GM12878 (cell line): ENCODE measurements around the gene PRUNE1. TPM values are rescaled to one million over a fixed set of nuclear protein-coding genes. Genes with fewer than 3 reads are reported as not detected.

Experiments
- ASH2L ChIP-seq: fragments of 300-600, 200-600 bp; sonication (generic); IDR thresholded peaks from 2 replicates; pipeline ENCODE4 v1.6.1; 2017; ENCODE audit warnings: low read depth, mild to moderate bottlenecking, borderline replicate concordance
- ATF7 ChIP-seq: fragments of 450-650 bp; IDR thresholded peaks from 2 replicates; pipeline ENCODE4 v1.6.1; 2016; ENCODE audit warnings: low read depth, mild to moderate bottlenecking
- CBX3 ChIP-seq: fragments of 200-600 bp; sonication (generic); IDR thresholded peaks from 2 replicates; pipeline ENCODE4 v1.6.1; 2016; ENCODE audit warnings: low read depth, borderline replicate concordance
- CREB1 ChIP-seq: IDR thresholded peaks from 2 replicates; pipeline ENCODE4 v1.6.1; 2012; ENCODE audit warnings: low read depth, mild to moderate bottlenecking, inconsistent platforms
- DPF2 ChIP-seq: fragments of 450-650 bp; IDR thresholded peaks from 2 replicates; pipeline ENCODE4 v1.6.1; 2017; ENCODE audit warnings: mild to moderate bottlenecking
- IKZF2 ChIP-seq, 2 experiments: fragments of 450-650 bp; IDR thresholded peaks; 2 replicates each; pipeline ENCODE4 v1.6.1; 2017; ENCODE audit warnings: mild to moderate bottlenecking in 2 of 2, moderate library complexity in 2 of 2
- JUNB ChIP-seq: IDR thresholded peaks from 2 replicates; pipeline ENCODE4 v1.6.1; 2016; ENCODE audit warnings: antibody characterized with exemption, mild to moderate bottlenecking
- JUND ChIP-seq: IDR thresholded peaks from 2 replicates; pipeline ENCODE4 v1.6.1; 2012; ENCODE audit warnings: low read depth, mild to moderate bottlenecking, low read length, improper control_type of control experiment, moderate library complexity
- KLF5 ChIP-seq: fragments of 450-650 bp; IDR thresholded peaks from 2 replicates; pipeline ENCODE4 v1.6.1; 2014; ENCODE audit warnings: mild to moderate bottlenecking; ENCODE audit not compliant: partially characterized antibody
- MXI1 ChIP-seq: fragments of 150-350 bp; IDR thresholded peaks from 2 replicates; pipeline ENCODE4 v1.6.1; 2011; ENCODE audit warnings: low read depth, mild to moderate bottlenecking, inconsistent platforms, low read length, improper control_type of control experiment
- NFXL1 ChIP-seq: fragments of 450-650 bp; IDR thresholded peaks from 2 replicates; pipeline ENCODE4 v1.6.1; 2017; ENCODE audit warnings: antibody characterized with exemption, mild to moderate bottlenecking, borderline replicate concordance
- POLR2AphosphoS2 ChIP-seq: IDR thresholded peaks from 2 replicates; pipeline ENCODE4 v1.6.1; 2011; ENCODE audit warnings: low read depth, mild to moderate bottlenecking, low read length, improper control_type of control experiment, moderate library complexity
- RAD21 ChIP-seq: IDR thresholded peaks from 2 replicates; pipeline ENCODE4 v1.6.1; 2011; ENCODE audit warnings: mild to moderate bottlenecking, low read depth, low read length, moderate library complexity; ENCODE audit not compliant: insufficient read depth
- RB1 ChIP-seq: fragments of 450-650 bp; formaldehyde crosslinking; IDR thresholded peaks from 2 replicates; pipeline ENCODE4 v1.6.1; 2017; ENCODE audit warnings: mild to moderate bottlenecking, borderline replicate concordance
- SP1 ChIP-seq: IDR thresholded peaks from one replicate; pipeline ENCODE4 v1.6.1; 2011; ENCODE audit warnings: low read depth, low read length
- SREBF2 ChIP-seq: IDR thresholded peaks from 2 replicates; pipeline ENCODE4 v1.6.1; 2012; ENCODE audit warnings: mild to moderate bottlenecking, low read length
- TAF1 ChIP-seq: IDR thresholded peaks from 2 replicates; pipeline ENCODE4 v1.6.1; 2011; ENCODE audit warnings: mild to moderate bottlenecking, low read depth, low read length, borderline replicate concordance
- ZNF24 ChIP-seq: fragments of 450-650 bp; IDR thresholded peaks from 2 replicates; pipeline ENCODE4 v1.6.1; 2017; ENCODE audit warnings: antibody characterized with exemption, mild to moderate bottlenecking
- ZZZ3 ChIP-seq: IDR thresholded peaks from 2 replicates; pipeline ENCODE4 v1.6.1; 2011; ENCODE audit warnings: low read depth; ENCODE audit not compliant: control insufficient read depth, insufficient read length
- polyA plus RNA-seq, 11 experiments: library from polyadenylated mRNA; depleted of rRNA in 4 of 11; unstranded in 6 of 11; stranded (reverse) in 5 of 11; fragments of >200 nt; fragmentation: Nextera tagmentation in 4 of 11; fragmentation: Illumina TruSeq in 1 of 11; extraction: Ambion mirVana in 4 of 11; extraction: Trizol in 1 of 11; gene quantifications; 1 replicate in 1 of 11; 2 replicates in 10 of 11; pipeline versions ENCODE4 v1.2.1 to v1.2.3, GENCODE V29; 2011 to 2016; ENCODE audit warnings: inconsistent platforms in 2 of 11, missing spikeins in 2 of 11, low read depth in 1 of 11
- total RNA-seq, 4 experiments: library from RNA; depleted of rRNA in 3 of 4; stranded (reverse); fragments of >200 nt in 3 of 4; fragmentation: Illumina TruSeq in 1 of 4; extraction: Trizol in 1 of 4; gene quantifications; 2 replicates each; pipeline versions ENCODE4 v1.2.1 to v1.2.3, GENCODE V29; 2013 to 2021
- TF ChIP-seq, protein P1 (sequence below): IDR thresholded peaks from 2 replicates; pipeline ENCODE4 v1.6.1; 2011; ENCODE audit warnings: borderline replicate concordance, low read depth, mild to moderate bottlenecking, moderate library complexity, low read length; ENCODE audit not compliant: insufficient read depth, poor library complexity, severe bottlenecking
- TF ChIP-seq, protein P2 (sequence below): fragments of 450-650 bp; IDR thresholded peaks from 2 replicates; pipeline ENCODE4 v1.6.1; 2014; ENCODE audit warnings: mild to moderate bottlenecking
- TF ChIP-seq, protein P3 (sequence below), 3 experiments: IDR thresholded peaks in 2 of 3; conservative IDR thresholded peaks in 1 of 3; 2 replicates each; pipeline ENCODE4 v1.5.1; 2011; ENCODE audit warnings: low read depth in 3 of 3, low read length in 3 of 3, mild to moderate bottlenecking in 3 of 3, control low read depth in 2 of 3, moderate library complexity in 2 of 3, inconsistent platforms in 1 of 3, mixed read lengths in 1 of 3; ENCODE audit not compliant: control insufficient read depth in 2 of 3, insufficient read depth in 1 of 3; ENCODE audit errors: extremely low read depth in 1 of 3
- TF ChIP-seq, protein P4 (sequence below): fragments of 450-650 bp; formaldehyde crosslinking; IDR thresholded peaks from 2 replicates; pipeline ENCODE4 v1.4.0; 2022; ENCODE audit warnings: mild to moderate bottlenecking, moderate library complexity

The PRUNE1 gene
- total and polyA plus RNA-seq, 10 of the 15 experiments (the other 5 are each of a cell fraction or from before 2014, with no cell fraction given) = 4.7 to 24.5 (median 12.4) TPM

DNA sequence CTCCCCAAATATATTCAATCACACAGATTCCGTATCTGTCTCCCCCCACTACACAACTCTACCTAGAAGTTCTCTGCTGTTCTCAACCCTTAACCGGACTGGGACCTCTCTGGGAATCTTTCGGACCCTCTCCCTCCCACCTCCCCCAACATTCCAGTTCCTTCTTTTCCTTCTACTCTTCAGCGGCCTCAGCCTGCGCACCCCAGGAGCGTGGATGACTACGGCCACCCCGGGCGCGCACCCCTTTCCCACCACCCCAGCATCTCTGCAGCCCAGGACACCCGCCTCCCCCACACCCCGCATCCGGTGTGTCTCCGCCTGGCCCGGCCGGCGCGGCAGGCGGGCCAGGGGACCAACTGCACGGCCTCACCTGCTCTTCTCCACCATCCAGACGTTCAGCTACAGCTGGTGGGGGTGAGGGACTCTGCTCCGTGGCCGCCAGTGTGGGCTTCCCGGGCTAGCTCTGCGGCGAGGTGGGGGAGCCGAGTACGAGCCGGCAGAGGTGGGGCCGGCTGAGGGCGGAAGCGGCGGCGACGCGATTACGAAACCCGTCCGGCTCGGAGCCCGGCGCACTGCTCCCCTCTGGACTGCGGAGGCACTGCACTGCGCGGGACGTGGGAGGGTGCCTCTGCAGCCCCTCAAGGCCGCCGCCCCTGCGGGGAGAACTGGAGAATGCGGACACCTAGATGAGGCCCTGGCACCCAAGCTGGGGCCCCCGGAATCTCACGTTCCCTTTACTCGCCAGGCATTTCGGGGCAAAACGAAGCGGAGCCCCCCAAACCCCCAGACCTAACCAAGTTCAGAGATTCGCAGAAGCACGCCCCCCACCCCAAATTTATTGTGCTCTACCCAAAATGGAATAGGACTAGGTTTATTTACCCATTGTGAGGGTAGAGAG lies 51.1 kb downstream of the PRUNE1 start, which contains the start of gene CDC42SE1 (continued):
- peak; percentile 49 for TF ChIP-seq KLF5
- TF ChIP-seq, protein P1, sequence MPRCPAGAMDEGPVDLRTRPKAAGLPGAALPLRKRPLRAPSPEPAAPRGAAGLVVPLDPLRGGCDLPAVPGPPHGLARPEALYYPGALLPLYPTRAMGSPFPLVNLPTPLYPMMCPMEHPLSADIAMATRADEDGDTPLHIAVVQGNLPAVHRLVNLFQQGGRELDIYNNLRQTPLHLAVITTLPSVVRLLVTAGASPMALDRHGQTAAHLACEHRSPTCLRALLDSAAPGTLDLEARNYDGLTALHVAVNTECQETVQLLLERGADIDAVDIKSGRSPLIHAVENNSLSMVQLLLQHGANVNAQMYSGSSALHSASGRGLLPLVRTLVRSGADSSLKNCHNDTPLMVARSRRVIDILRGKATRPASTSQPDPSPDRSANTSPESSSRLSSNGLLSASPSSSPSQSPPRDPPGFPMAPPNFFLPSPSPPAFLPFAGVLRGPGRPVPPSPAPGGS = peak; percentile 17
- TF ChIP-seq SP1 = no peak
- peak; percentile 65 for TF ChIP-seq ATF7
- peak; percentile 86 for TF ChIP-seq TAF1
- TF ChIP-seq DPF2 = peak; percentile 84
- no peak for TF ChIP-seq ZZZ3
- TF ChIP-seq, protein P2, sequence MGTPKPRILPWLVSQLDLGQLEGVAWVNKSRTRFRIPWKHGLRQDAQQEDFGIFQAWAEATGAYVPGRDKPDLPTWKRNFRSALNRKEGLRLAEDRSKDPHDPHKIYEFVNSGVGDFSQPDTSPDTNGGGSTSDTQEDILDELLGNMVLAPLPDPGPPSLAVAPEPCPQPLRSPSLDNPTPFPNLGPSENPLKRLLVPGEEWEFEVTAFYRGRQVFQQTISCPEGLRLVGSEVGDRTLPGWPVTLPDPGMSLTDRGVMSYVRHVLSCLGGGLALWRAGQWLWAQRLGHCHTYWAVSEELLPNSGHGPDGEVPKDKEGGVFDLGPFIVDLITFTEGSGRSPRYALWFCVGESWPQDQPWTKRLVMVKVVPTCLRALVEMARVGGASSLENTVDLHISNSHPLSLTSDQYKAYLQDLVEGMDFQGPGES = no peak
- TF ChIP-seq, protein P3, sequence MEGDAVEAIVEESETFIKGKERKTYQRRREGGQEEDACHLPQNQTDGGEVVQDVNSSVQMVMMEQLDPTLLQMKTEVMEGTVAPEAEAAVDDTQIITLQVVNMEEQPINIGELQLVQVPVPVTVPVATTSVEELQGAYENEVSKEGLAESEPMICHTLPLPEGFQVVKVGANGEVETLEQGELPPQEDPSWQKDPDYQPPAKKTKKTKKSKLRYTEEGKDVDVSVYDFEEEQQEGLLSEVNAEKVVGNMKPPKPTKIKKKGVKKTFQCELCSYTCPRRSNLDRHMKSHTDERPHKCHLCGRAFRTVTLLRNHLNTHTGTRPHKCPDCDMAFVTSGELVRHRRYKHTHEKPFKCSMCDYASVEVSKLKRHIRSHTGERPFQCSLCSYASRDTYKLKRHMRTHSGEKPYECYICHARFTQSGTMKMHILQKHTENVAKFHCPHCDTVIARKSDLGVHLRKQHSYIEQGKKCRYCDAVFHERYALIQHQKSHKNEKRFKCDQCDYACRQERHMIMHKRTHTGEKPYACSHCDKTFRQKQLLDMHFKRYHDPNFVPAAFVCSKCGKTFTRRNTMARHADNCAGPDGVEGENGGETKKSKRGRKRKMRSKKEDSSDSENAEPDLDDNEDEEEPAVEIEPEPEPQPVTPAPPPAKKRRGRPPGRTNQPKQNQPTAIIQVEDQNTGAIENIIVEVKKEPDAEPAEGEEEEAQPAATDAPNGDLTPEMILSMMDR (IDR thresholded peaks at IDR 0.05 in 2 of 3, conservative IDR thresholded peaks at IDR 0.05 in 1 of 3; ENCODE audit: control insufficient read depth in 2 of 3, extremely low read depth in 1 of 3, insufficient read depth in 1 of 3, low read depth in 3 of 3, low read length in 3 of 3) = peak; percentile 75 to 90 (median 84)
- peak; percentile 71; the same call in 1 of the 2 replicates for TF ChIP-seq MXI1
- 0 out of 2 replicates have a peak, but pooled peaks have one; percentile 1 for TF ChIP-seq RAD21
- no peak for TF ChIP-seq CBX3
- no peak for TF ChIP-seq ASH2L
- 0 out of 2 replicates have a peak, but pooled peaks have one; percentile 5 for TF ChIP-seq JUND
- no peak for TF ChIP-seq NFXL1
- peak; percentile 76; the same call in 1 of the 2 replicates for TF ChIP-seq RB1
- TF ChIP-seq SREBF2 = no peak
- TF ChIP-seq POLR2AphosphoS2 = no peak; the same call in 1 of the 2 replicates
- TF ChIP-seq CREB1 = peak; percentile 78
- TF ChIP-seq, protein P4, sequence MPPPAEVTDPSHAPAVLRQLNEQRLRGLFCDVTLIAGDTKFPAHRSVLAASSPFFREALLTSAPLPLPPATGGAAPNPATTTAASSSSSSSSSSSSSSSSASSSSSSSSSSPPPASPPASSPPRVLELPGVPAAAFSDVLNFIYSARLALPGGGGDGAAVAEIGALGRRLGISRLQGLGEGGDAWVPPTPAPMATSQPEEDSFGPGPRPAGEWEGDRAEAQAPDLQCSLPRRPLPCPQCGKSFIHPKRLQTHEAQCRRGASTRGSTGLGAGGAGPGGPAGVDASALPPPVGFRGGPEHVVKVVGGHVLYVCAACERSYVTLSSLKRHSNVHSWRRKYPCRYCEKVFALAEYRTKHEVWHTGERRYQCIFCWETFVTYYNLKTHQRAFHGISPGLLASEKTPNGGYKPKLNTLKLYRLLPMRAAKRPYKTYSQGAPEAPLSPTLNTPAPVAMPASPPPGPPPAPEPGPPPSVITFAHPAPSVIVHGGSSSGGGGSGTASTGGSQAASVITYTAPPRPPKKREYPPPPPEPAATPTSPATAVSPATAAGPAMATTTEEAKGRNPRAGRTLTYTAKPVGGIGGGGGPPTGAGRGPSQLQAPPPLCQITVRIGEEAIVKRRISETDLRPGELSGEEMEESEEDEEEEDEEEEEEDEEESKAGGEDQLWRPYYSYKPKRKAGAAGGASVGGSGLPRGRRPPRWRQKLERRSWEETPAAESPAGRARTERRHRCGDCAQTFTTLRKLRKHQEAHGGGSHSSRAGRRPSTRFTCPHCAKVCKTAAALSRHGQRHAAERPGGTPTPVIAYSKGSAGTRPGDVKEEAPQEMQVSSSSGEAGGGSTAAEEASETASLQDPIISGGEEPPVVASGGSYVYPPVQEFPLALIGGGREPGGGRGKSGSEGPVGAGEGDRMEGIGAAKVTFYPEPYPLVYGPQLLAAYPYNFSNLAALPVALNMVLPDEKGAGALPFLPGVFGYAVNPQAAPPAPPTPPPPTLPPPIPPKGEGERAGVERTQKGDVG (CRISPR knock-in tag) = no peak
- TF ChIP-seq JUNB = no peak
- TF ChIP-seq ZNF24 = no peak
- peak in 1 of 2 experiments; percentile 68; a peak in 2 of 4 replicates for TF ChIP-seq IKZF2 (IDR thresholded peaks at IDR 0.05)
